ENCODE data around the gene GSK3A. TPM values are rescaled to one million over a fixed set of nuclear protein-coding genes. Genes with fewer than 3 reads are reported as not detected.
A peak's percentile ranks its signal among the peaks of the same experiment; 100 is the strongest.

The GSK3A gene
- total RNA-seq, 1 donor = 18.3 TPM

DNA sequence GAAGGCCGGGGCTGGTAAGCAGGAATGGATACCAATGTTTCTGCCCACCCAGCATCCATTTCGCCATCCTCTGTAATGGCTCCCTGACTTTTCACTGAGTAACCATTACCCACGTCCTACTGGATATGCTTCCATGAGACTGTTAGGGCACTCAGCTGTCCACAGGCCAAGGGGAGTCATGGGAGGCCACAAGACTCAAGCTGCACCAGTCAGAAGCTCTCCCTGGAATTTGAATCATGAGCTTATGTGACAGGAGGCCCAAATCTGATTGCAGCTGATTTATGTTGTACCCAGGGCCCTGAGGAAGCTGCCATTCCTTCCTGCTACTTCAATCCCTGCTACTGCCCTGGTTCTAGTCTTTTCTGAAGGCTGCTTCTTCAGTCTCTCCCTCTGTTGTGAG, 53.3 kb downstream of the GSK3A start:
- no peak overlapping the region for H3K4me3 ChIP-seq (ENCODE audit: low read depth, low read length)
- TF ChIP-seq, protein P1, sequence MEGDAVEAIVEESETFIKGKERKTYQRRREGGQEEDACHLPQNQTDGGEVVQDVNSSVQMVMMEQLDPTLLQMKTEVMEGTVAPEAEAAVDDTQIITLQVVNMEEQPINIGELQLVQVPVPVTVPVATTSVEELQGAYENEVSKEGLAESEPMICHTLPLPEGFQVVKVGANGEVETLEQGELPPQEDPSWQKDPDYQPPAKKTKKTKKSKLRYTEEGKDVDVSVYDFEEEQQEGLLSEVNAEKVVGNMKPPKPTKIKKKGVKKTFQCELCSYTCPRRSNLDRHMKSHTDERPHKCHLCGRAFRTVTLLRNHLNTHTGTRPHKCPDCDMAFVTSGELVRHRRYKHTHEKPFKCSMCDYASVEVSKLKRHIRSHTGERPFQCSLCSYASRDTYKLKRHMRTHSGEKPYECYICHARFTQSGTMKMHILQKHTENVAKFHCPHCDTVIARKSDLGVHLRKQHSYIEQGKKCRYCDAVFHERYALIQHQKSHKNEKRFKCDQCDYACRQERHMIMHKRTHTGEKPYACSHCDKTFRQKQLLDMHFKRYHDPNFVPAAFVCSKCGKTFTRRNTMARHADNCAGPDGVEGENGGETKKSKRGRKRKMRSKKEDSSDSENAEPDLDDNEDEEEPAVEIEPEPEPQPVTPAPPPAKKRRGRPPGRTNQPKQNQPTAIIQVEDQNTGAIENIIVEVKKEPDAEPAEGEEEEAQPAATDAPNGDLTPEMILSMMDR (IDR thresholded peaks at IDR 0.05; ENCODE audit: insufficient read depth, low read length) = no peak
- no peak for DNase-seq (ENCODE audit: low read depth)

DNA sequence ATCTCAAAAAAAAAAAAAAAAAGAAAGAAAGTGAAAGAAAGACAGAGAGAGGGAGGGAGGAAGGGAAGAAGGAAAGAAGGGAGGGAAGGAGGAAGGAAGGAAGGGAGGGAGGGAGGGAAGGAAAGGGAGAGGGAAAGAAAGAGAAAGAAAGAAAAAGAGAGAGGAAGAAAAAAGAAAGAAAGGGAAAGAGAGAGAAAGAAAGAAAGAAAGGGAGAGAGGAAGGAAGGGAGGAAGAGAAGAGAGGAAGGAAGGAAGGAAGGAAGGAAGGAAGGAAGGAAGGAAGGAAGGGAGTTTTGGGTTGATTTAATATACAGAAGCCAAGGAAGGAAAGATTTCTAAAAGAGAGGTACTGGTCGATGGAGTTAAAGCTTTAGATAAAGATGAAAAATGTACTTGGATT, 53.7 kb downstream of the GSK3A start:
- H3K4me3 ChIP-seq (ENCODE audit: low read depth, low read length) = no peak overlapping the region
- DNase-seq (ENCODE audit: low read depth) = no peak

DNA sequence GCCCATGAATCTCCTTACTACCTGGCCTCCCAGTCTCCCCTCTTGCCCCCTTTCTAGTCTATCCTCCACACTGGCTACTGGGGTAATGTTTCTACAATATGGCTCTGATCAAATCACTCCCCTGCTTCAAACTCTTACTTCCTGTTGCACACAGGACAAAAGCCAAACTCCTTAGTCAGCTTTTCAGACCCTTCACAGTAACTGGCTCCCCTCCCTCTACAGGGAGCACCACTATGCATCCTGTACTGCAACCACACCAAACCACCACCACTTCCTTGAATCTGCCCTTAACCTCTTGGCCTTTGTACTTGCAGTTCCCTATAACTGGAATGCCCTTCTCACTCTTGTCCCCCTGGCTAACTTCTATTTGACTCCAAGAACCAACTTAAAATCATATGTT, 57.1 kb downstream of the GSK3A start:
- TF ChIP-seq, protein P1 (IDR thresholded peaks at IDR 0.05; ENCODE audit: insufficient read depth, low read length) = no peak
- peak; percentile 53 for DNase-seq (ENCODE audit: low read depth)
- H3K4me3 ChIP-seq (ENCODE audit: low read depth, low read length) = no peak overlapping the region

More for the DNA sequence above, 53.7 kb downstream of the GSK3A start:
- TF ChIP-seq, protein P1 (IDR thresholded peaks at IDR 0.05; ENCODE audit: insufficient read depth, low read length) = no peak

DNA sequence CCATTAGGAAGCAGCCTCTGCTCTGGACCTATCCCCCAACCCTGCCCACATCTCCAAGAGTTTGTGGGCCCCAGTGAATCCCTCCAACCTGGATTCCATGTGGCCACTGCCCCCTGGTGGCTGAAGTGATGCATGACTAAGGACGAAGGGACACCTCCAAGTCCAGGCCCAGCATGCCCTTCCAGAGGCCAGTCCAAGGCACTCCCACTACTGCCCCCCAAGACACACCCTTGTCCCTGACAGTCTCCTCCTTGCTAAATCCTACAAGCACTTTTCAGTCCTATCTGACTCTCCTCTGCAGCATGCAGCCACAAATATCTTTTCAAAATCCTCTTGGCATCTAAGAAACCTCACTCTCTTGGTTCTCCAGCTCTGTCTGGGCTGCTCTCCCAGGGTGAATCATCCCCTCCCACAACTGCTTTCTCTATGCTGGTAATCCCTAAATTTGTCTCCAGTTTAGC, 58.0 kb downstream of the GSK3A start:
- H3K4me3 ChIP-seq (ENCODE audit: low read depth, low read length) = no peak overlapping the region
- peak; percentile 95 for DNase-seq (ENCODE audit: low read depth)
- TF ChIP-seq, protein P1 (IDR thresholded peaks at IDR 0.05; ENCODE audit: insufficient read depth, low read length) = peak; percentile 93

Other genes with a start within 250 kb of the GSK3A start
- gene ATP1A3, start 248.4 kb downstream of the GSK3A start, total RNA-seq (ENCODE audit: low replicate concordance) = not detected in 2 replicates
- gene GRIK5, start 172.4 kb downstream of the GSK3A start, total RNA-seq (ENCODE audit: low replicate concordance) = 0.08 and 0.18 TPM in 2 replicates
- gene ZNF574, start 166.4 kb downstream of the GSK3A start, total RNA-seq (ENCODE audit: low replicate concordance) = 4.7 and 17.2 TPM in 2 replicates
- 0.08 and 0.18 TPM in 2 replicates for gene POU2F2, start 110.2 kb downstream of the GSK3A start, total RNA-seq (ENCODE audit: low replicate concordance)
- gene DEDD2, start 24.9 kb downstream of the GSK3A start, total RNA-seq (ENCODE audit: low replicate concordance) = 11.1 and 13.5 TPM in 2 replicates
- gene ZNF526, start 22.3 kb downstream of the GSK3A start, total RNA-seq (ENCODE audit: low replicate concordance) = 6.0 and 13.0 TPM in 2 replicates
- gene ERF, start 12.5 kb upstream of the GSK3A start, total RNA-seq (ENCODE audit: low replicate concordance) = 18.2 and 30.4 TPM in 2 replicates
- gene CIC, start 26.6 kb upstream of the GSK3A start, total RNA-seq (ENCODE audit: low replicate concordance) = 35.3 and 36.1 TPM in 2 replicates
- gene PRR19, start 59.5 kb upstream of the GSK3A start, total RNA-seq (ENCODE audit: low replicate concordance) = 0.90 and 1.1 TPM in 2 replicates
- gene PAFAH1B3, start 60.0 kb upstream of the GSK3A start, total RNA-seq (ENCODE audit: low replicate concordance) = 23.0 and 28.2 TPM in 2 replicates
- gene TMEM145, start 70.7 kb upstream of the GSK3A start, total RNA-seq (ENCODE audit: low replicate concordance) = not detected in 2 replicates
- gene MEGF8, start 83.0 kb upstream of the GSK3A start, total RNA-seq (ENCODE audit: low replicate concordance) = 20.0 and 28.5 TPM in 2 replicates
- gene CNFN, start 147.7 kb upstream of the GSK3A start, total RNA-seq (ENCODE audit: low replicate concordance) = not detected in 2 replicates
- gene LIPE, start 184.8 kb upstream of the GSK3A start, total RNA-seq (ENCODE audit: low replicate concordance) = 1.4 and 1.6 TPM in 2 replicates
- gene CXCL17, start 200.3 kb upstream of the GSK3A start, total RNA-seq (ENCODE audit: low replicate concordance) = not detected in 2 replicates